ENCODE measurements around the gene AFF1. TPM values are rescaled to one million over a fixed set of nuclear protein-coding genes. Genes with fewer than 3 reads are reported as not detected.
"Not testable (repeated sequence)": the region's sequence is repeated elsewhere in the genome, so short reads cannot be mapped to it uniquely, and the experiment has no call there.

The AFF1 gene
- total RNA-seq, 1 donor from 2014 or later = 63.4 TPM

DNA sequence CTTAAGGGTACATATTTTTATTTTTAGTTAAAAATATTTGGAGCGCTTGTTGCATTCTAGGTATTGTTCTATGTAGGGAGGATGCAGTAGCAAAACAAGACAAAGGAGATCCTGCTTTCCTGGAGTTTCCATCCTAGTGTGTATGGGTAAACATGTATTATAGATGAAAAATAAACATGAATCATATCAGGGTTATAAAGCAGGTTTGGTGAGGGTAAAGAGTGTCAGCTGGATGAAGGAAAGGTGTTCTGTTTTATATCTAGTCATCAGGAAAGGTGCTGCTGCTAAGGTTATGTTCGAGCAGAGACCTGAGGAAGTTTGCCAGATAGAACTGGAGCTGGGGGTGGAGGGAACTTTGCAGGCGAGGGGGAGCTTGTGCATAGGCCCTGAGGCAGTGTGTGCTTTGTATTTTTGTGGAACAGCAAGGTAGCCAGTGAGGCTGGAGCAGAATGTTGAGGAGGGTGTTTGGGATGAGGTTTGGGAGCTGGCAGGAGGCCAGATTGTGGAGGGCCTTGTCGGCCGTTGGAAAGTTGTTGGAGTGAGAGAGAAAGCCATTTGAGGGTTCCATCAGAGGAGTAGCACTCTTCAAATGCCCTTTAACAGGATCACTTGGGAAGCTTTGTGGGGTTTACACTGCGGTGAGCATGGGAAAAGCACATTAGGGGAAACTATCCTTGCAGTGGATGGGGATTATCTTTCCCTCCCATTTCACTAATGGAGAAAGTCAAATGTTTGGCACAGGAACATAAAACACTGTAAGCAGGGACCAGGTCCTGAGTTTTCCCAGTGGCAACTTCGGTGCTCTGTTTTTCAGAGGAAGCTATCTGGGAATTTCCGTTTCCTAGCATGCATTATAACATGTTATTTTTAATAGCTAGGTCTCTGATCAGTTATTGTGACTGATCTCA lies 35.9 kb downstream of the AFF1 start:
- intact Hi-C loops (cut with DNase I) = no loop called here
- DNase-seq (ENCODE audit: low spot score) = no peak

DNA sequence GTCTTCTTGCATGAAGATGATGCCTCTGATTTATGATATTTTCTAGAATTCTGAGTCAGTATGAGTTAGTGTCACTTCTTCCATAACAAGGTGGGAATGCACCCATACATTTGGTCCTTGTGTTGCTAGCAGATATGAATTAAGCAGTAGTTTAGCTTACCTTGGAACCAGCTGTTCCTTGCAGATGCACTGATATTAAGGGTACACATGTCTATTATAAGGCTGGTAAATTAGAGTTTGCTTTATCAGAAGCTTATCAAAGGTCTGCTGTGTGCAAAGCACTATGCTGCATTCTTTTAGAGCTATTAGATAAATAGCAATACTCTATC lies 36.5 kb downstream of the AFF1 start:
- intact Hi-C loops (cut with DNase I) = no loop called here

DNA sequence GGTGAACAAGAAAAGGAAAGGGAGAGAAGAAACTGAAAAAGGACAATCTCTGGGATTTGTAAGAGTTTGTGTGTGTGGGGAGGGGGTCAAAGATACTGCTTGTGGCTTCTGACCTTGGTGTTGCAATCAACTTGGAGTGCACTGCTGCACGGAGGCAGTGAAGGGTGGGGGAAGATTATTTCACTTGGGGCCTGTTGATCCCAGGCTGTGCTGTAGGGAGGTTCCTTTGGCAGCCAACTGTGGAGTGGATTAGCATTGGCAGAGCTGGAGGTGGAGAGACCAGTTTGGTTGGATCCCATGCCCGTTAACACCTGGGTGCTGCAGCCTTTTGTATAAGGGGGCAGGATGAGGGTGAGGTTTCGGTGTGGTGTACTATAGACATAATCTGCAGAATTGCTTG lies 38.2 kb downstream of the AFF1 start:
- intact Hi-C loops (cut with DNase I) = no loop called here
- no peak for DNase-seq (ENCODE audit: low spot score)

More for the DNA sequence above, 36.5 kb downstream of the AFF1 start:
- no peak for DNase-seq (ENCODE audit: low spot score)

DNA sequence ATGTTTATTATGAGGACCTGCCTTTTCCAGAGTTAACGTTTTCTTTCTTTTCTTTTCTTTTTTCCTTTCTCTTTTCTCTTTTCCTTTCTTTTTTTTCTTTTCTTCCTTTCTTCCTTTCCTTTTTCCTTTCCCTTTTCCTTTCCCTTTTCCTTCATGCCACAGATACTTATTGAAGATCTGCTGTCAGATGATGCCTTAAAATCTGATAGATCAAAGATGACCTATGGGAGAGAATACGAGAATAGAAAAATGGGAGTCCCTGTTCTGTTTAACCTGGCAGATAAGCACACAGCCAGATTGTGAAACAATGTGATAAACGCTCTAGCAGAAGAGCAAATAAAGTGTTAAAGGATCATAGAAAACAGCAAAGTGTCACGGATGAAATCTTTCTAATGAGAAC lies 38.9 kb downstream of the AFF1 start:
- DNase-seq (ENCODE audit: low spot score) = no peak
- intact Hi-C loops (cut with DNase I) = no loop called here

DNA sequence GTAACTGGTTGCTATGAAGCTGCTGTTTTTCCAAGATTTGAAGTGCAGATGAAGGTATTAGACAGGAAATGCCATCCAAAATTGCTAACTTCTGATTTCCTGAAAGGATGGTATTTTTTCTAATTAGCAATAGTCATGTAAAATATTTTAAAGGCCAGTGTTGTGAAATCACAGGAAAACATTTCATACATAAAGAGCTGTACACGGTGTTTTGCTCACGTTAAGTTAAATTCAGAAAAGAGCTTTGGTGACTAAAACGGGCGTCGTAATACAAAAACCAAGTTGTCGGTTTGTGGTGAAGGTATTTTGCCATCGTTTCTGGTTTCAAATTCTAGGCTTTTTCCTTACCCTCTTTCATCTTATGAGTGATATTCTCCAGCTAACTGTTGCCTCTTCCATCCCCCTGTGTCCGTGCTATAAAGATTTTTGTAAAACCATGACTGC lies 39.8 kb downstream of the AFF1 start:
- no peak for DNase-seq (ENCODE audit: low spot score)
- intact Hi-C loops (cut with DNase I) = no loop called here

GRCh38 chr4:86975927-86976326 lies 41.1 kb downstream of the AFF1 start:
- no peak for DNase-seq (ENCODE audit: low spot score)
- intact Hi-C loops (cut with DNase I) = no loop called here

DNA sequence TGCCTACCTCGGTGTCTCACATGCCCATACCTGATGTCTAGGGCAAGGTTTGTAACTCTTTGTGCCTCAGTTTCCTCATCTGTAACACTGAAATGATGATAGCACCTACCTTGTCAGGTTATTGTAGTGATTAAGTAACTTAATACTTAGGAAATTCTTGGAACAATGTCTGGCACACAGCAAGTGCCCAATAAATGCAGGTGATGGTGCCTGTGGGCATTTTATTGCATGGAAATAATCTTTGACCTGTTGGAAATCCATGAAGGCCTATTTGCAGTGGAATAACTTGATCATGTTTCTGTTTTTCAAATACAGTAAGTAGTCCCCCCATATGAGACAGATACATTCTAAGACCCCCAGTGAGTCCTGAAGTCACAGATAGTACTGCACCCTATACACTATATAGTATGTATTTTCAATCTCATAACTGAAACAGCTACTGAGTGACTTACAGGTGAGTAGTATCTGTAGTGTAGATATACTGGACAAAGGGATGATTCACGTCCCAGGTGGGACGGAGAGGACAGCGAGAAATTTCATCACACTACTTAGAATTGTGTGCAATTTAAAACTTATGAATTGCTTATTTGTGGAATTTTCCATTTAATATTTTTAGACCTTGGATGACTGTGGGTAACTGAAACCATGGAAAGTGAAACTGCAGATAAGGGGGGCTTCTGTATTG lies 42.1 kb downstream of the AFF1 start:
- no peak for DNase-seq (ENCODE audit: low spot score)
- intact Hi-C loops (cut with DNase I) = no loop called here

- intact Hi-C loops (cut with DNase I) = no loop called here
- no peak for DNase-seq (ENCODE audit: low spot score)
Measured at GRCh38 chr4:86977621-86978184, 42.9 kb downstream of the AFF1 start.

- DNase-seq (ENCODE audit: low spot score) = no peak
- intact Hi-C loops (cut with DNase I) = no loop called here
Measured at GRCh38 chr4:86978709-86979108, 43.9 kb downstream of the AFF1 start.

- intact Hi-C loops (cut with DNase I) = no loop called here
- DNase-seq (ENCODE audit: low spot score) = no peak
Measured at GRCh38 chr4:86980230-86980629, 45.4 kb downstream of the AFF1 start.

- intact Hi-C loops (cut with DNase I) = no loop called here
Measured at GRCh38 chr4:86981789-86982188, 47.0 kb downstream of the AFF1 start.

DNA sequence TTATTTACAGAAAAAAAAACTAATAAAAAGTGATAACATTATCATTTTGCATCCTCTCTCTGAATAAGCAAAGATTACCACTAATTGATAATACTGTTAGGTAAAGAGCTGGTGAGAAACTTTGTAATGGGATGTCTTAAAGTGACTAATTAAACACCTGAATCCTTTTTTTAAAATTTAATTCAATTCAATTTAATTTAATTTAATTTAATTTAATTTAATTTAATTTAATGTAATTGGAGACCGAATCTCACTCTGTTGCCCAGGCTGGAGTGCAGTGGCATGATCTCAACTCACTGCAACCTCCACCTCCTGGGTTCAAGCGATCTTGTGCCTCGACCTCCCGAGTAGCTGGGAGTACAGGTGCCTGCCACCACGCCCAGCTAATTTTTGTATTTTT lies 51.0 kb downstream of the AFF1 start:
- DNase-seq (ENCODE audit: low spot score); intact Hi-C loops (cut with DNase I): not testable (repeated sequence)

More at GRCh38 chr4:86981789-86982188, 47.0 kb downstream of the AFF1 start:
- no peak for DNase-seq (ENCODE audit: low spot score)

DNA sequence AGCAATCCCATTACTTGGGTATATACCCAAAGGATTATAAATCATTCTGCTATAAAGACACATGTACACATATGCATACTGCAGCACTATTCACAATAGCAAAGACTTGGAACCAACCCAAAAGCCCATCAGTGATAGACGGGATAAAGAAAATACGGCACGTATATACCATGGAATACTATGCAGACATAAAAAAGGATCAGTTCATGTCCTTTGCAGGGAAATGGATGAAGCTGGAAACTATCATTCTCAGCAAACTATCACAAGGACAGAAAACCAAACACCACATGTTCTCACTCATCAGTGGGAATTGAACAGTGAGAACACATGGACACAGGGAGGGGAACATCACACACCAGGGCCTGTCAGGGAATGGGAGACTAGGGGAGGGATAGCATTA lies 54.8 kb downstream of the AFF1 start:
- DNase-seq (ENCODE audit: low spot score); intact Hi-C loops (cut with DNase I): not testable (repeated sequence)

GRCh38 chr4:86990510-86990909 lies 55.7 kb downstream of the AFF1 start:
- intact Hi-C loops (cut with DNase I) = no loop called here
- no peak for DNase-seq (ENCODE audit: low spot score)

GRCh38 chr4:86991994-86992393 lies 57.2 kb downstream of the AFF1 start:
- intact Hi-C loops (cut with DNase I) = no loop called here

GRCh38 chr4:86993909-86994681 lies 59.3 kb downstream of the AFF1 start:
- intact Hi-C loops (cut with DNase I) = no loop called here
- no peak for DNase-seq (ENCODE audit: low spot score)

More at GRCh38 chr4:86991994-86992393, 57.2 kb downstream of the AFF1 start:
- no peak for DNase-seq (ENCODE audit: low spot score)

GRCh38 chr4:86994686-86995085 lies 59.9 kb downstream of the AFF1 start:
- intact Hi-C loops (cut with DNase I) = no loop called here
- DNase-seq (ENCODE audit: low spot score) = no peak

GRCh38 chr4:86996510-86996909 lies 61.7 kb downstream of the AFF1 start:
- intact Hi-C loops (cut with DNase I); DNase-seq (ENCODE audit: low spot score): not testable (repeated sequence)

- no peak for DNase-seq (ENCODE audit: low spot score)
- intact Hi-C loops (cut with DNase I) = no loop called here
Measured at GRCh38 chr4:86999136-86999643, 64.4 kb downstream of the AFF1 start.

GRCh38 chr4:87002682-87003043 lies 67.9 kb downstream of the AFF1 start:
- intact Hi-C loops (cut with DNase I) = loop anchor here (5.0 kb wide), 1 partner anchor 40 kb away; no protein-coding TSS in a partner anchor
- no peak for DNase-seq (ENCODE audit: low spot score)
